Measurements from ENCODE around the gene SSH2. TPM values are rescaled to one million over a fixed set of nuclear protein-coding genes. Genes with fewer than 3 reads are reported as not detected.
"Not testable (repeated sequence)": the region's sequence is repeated elsewhere in the genome, so short reads cannot be mapped to it uniquely, and the experiment has no call there.

SSH2 gene
- total RNA-seq, 2 experiments from 2014 or later, result 41.0 to 62.9 TPM

DNA sequence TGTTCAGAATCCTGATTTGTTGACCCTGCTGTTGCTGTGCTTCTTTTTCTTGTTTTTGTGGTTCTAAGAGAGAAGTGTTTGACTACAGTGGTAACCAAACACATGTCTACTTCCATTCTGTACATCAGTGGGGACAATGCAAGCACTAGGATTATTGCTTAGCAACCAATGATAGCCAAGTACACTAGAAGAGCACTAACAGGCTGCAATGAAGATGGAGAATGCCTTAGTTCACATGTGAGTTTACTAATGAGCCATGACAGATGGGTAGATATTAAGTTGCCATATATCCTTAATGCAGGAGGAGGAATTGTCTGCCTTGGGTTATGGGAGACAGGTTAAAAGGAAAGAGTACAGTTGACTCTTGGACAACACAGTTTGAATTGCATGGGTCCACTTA, 19.7 kb upstream of the SSH2 start:
- Mint-ChIP-seq H3K27me3 (no peaks in the 10 kb centered on the region), H3K4me1 (peaks cover 2% of the 10 kb centered on the region), H3K9me3 (ENCODE audit: low read depth) (peaks cover 6% of the 10 kb centered on the region), H3K36me3 (peaks cover 14% of the 10 kb centered on the region), H3K27ac (no peak overlapping the region), H3K4me3 (no peak overlapping the region)
- ATAC-seq (no peak), DNase-seq (no peak)
- CTCF ChIA-PET, result interaction anchor here (1.7 kb wide), 1 partner anchor 18 kb away, joined by 4 read pairs; no protein-coding TSS in a partner anchor

DNA sequence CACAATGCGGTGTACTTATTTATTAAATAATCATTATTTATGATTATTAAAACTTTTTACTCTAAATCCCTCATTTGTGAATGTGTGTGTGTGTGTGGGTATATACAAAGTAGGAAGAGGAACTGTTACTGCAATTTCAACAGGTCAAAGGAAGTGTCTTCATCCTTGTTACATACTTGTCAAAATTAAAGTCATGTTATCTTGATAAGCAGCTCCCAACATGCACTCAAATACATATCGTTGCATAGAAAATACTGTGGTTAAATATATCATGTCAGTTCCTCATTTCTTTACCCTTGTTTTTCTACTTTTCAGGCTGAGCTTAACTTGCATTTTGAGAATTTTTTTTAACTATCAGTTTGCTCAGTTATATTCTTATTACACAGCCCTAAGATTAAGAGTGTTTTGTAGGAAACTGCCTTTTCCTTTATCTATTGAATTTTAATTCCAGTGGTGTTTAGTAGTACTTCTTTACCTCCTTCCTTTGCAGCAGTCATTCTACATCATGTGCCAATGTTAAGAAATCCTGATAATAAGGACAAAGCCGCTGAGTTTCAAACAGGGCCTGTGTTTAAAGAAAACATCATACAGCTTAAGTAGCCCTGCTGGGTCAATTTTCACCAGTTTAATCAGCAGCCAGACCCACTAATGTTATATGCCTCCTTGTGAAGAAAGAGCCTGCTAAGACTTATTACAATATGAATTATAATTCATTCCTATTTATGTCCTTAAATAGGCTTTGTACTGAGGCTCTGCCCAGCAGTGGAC, 18.6 kb upstream of the SSH2 start:
- Mint-ChIP-seq H3K36me3 (peaks cover 11% of the 10 kb centered on the region), H3K4me3 (no peak overlapping the region), H3K4me1 (peaks cover 2% of the 10 kb centered on the region), H3K27ac (no peak overlapping the region), H3K27me3 (no peaks in the 10 kb centered on the region), H3K9me3 (ENCODE audit: low read depth) (peaks cover 2% of the 10 kb centered on the region)
- no peak for ATAC-seq
- CTCF ChIA-PET, result interaction anchor here (0.6 to 1.7 kb wide), 2 partner anchors 17 to 18 kb away, joined by 3 to 4 read pairs; no protein-coding TSS in a partner anchor
- DNase-seq, result no peak

DNA sequence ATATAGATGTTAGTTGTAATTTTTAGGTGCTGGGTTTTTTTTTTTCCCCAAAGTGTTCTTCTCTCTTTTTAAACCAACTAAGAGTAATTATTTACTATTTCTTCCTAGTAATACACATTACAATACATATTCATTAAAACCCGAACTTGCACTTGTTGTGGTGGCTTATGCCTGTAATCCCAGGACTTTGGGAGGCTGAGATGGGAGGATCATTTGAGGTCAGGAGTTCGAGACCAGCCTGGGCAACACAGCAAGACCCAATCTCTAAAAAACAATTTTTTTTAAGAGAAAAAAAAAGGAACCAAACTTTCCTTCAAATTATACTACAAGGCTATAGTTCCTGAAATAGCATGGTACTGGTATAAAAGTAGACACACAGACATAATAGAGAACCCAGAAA, 15.3 kb upstream of the SSH2 start:
- CTCF ChIA-PET, result interaction anchor here (1.1 to 1.3 kb wide), 2 partner anchors 14 to 138 kb away, joined by 3 to 5 read pairs; no protein-coding TSS in a partner anchor
- H3K27me3 Mint-ChIP-seq, result no peaks in the 10 kb centered on the region

DNA sequence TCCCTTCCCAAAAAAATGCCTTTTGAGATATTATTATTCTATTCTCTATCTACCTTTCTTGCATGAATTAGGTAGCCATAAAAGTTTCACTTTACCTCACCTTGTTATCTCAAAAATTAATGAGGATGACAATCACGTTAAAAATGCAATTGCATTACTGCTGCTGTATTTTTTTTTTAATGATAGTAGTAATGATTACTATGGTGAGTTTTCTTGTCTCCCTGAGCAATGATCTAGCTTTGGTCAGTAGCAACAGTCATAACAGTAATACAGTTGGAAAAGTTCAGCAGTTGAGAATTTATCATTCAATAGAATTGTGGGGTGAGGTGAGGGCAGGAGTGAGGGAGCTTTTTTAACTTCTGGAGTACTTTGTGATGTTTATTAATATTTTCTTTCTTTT, 11.3 kb upstream of the SSH2 start, which contains the start of gene EFCAB5:
Gene EFCAB5, plus strand, starts transcription at position 301 of the 400 bp plus-strand sequence. CDS start 163 bp downstream, outside the sequence.
- no peak within 1 kb of the TSS for H3K27ac Mint-ChIP-seq
- CTCF ChIA-PET, result interaction anchor here (0.6 to 3.6 kb wide), 3 partner anchors 10 to 101 kb away, joined by 3 to 25 read pairs (median 5); partner anchors contain the start of gene SSH2

More for the DNA sequence above, 15.3 kb upstream of the SSH2 start:
- DNase-seq, result no peak
- H3K4me1 Mint-ChIP-seq, result peaks cover 2% of the 10 kb centered on the region
- ATAC-seq, result no peak
- H3K4me3 Mint-ChIP-seq, result no peak overlapping the region
- H3K36me3 Mint-ChIP-seq, result peaks cover 8% of the 10 kb centered on the region
- H3K9me3 Mint-ChIP-seq (ENCODE audit: low read depth), result no peaks in the 10 kb centered on the region
- H3K27ac Mint-ChIP-seq, result no peak overlapping the region

DNA sequence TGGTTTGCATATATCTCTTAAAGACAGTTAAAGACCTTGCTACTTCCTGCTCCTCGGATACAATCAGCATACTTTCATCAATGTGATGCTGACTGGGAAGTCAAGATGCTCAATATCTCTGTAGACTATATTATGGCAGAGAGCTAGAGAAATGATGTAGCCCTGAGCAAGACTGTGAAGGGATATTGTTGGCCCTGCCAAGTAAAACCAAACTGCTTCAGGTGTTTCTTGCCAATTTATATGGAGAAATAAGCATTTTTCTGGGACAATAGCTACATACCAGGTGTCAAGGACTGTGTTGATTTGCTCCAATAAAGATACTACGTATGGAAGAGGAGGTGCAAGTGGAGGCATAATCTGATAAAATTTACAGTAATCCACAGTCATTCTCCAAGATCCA, 6.7 kb upstream of the SSH2 start:
- H3K27ac Mint-ChIP-seq, result no peak overlapping the region
- no peaks in the 10 kb centered on the region for H3K27me3 Mint-ChIP-seq
- no peak overlapping the region for H3K4me3 Mint-ChIP-seq
- no peak for ATAC-seq
- CTCF ChIA-PET, result interaction anchor here (0.8 to 9.1 kb wide), 2 partner anchors 124 to 157 kb away, joined by 4 to 195 read pairs; no protein-coding TSS in a partner anchor
- no peaks in the 10 kb centered on the region for H3K9me3 Mint-ChIP-seq (ENCODE audit: low read depth)
- no peaks in the 10 kb centered on the region for H3K36me3 Mint-ChIP-seq
- no peak for DNase-seq
- peaks cover 9% of the 10 kb centered on the region for H3K4me1 Mint-ChIP-seq

More for the DNA sequence above, 11.3 kb upstream of the SSH2 start, which contains the start of gene EFCAB5:
- no peaks in the 10 kb centered on the region for H3K27me3 Mint-ChIP-seq
- H3K4me1 Mint-ChIP-seq, result peaks cover 9% of the 10 kb centered on the region
- H3K36me3 Mint-ChIP-seq, result peaks cover 6% of the 10 kb centered on the region
- no peaks in the 10 kb centered on the region for H3K9me3 Mint-ChIP-seq (ENCODE audit: low read depth)
- ATAC-seq (no peak), DNase-seq (no peak)
- no peak within 1 kb of the TSS for H3K4me3 Mint-ChIP-seq

DNA sequence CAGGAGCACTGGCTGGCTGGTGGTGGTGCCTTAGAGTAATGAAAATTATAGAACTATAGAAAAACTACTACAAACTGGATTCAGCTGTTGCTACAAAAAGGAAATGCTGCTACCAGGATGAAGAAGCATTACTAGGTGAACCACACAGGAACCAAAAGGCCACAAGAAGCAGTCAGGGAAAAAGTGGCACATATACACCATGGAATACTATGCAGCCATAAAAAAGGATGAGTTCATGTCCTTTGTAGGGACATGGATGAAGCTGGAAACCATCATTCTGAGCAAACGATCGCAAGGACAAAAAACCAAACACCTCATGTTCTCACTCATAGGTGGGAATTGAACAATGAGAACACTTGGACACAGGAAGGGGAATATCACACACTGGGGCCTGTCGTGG, 5.9 kb upstream of the SSH2 start:
- not testable (repeated sequence) for H3K36me3 Mint-ChIP-seq; H3K4me1 Mint-ChIP-seq; DNase-seq; H3K9me3 Mint-ChIP-seq (ENCODE audit: low read depth); ATAC-seq; H3K4me3 Mint-ChIP-seq; H3K27me3 Mint-ChIP-seq; H3K27ac Mint-ChIP-seq
- CTCF ChIA-PET, result interaction anchor here (0.7 to 9.1 kb wide), 2 partner anchors 13 to 124 kb away, joined by 3 to 195 read pairs; no protein-coding TSS in a partner anchor

DNA sequence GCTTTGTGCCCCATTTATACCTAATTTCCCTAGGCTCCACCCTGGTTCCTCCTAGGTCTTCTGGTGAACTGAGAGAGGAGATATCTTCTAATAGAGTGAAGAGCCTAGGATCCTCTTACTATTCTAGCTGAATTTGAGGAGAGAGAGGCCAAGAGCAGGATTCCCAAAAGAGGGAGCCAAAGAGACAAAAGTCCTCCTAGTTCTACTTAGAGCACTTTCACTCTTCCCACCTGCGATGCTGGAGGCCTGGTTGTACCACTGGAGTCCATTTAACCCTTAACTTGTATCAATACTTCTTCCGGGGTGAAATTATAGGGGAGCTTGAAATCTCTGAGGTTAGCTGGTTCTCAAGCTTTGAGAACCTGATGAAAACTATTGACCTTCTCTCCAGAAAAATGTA, 3.4 kb upstream of the SSH2 start:
- H3K4me1 Mint-ChIP-seq, result peaks cover 10% of the 10 kb centered on the region
- no peak for DNase-seq

DNA sequence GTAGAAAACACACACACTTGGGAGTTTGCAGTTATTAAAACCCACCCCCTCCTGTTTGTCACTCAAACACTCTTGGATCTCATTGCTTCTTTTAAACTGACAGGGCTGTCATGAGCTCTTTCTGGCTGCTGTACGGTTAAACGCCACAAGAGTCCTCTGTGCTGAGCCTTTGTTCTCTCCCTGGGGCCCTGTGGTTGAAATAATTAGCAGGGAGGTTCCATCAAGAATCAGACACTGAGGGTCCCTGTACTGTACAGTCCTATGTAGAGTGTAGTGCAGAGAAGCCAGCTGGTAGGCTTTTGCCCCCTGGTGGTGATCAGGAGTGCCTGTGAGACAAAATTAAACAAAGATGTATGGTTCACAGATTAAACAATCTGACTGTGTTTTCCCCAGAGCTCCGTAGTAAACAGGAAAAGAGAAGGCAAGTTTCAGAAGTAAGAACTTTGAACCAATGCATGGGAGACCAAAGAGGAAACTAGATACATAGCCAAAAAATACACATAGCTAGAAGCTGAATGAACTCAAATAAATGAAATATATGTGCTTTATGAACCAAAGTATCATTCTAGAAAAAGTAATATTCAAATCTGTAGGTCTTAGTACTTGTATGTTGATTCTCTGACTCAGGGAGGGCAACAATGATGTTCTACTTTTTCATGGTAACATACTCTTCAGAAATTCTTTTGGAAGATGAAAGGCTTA, 1.4 kb upstream of the SSH2 start:
- ATAC-seq, result peak; percentile 69
- DNase-seq, result peak; percentile 82
- H3K4me3 Mint-ChIP-seq, result no peak overlapping the region
- no peak overlapping the region for H3K27ac Mint-ChIP-seq
- no peaks in the 10 kb centered on the region for H3K27me3 Mint-ChIP-seq
- no peaks in the 10 kb centered on the region for H3K9me3 Mint-ChIP-seq (ENCODE audit: low read depth)
- peaks cover 10% of the 10 kb centered on the region for H3K36me3 Mint-ChIP-seq
- H3K4me1 Mint-ChIP-seq, result peaks cover 21% of the 10 kb centered on the region
- CTCF ChIA-PET, result interaction anchor here (0.6 to 9.1 kb wide), 66 partner anchors 8 to 601 kb away, joined by 3 to 195 read pairs (median 4); partner anchors contain the start of genes CORO6, EFCAB5 and TP53I13

More for the DNA sequence above, 3.4 kb upstream of the SSH2 start:
- no peaks in the 10 kb centered on the region for H3K9me3 Mint-ChIP-seq (ENCODE audit: low read depth)
- peaks cover 7% of the 10 kb centered on the region for H3K36me3 Mint-ChIP-seq
- ATAC-seq, result no peak
- no peak overlapping the region for H3K4me3 Mint-ChIP-seq
- H3K27me3 Mint-ChIP-seq, result no peaks in the 10 kb centered on the region
- CTCF ChIA-PET, result interaction anchor here (1.3 to 9.1 kb wide), 4 partner anchors 9 to 563 kb away, joined by 3 to 195 read pairs (median 4); no protein-coding TSS in a partner anchor
- no peak overlapping the region for H3K27ac Mint-ChIP-seq

DNA sequence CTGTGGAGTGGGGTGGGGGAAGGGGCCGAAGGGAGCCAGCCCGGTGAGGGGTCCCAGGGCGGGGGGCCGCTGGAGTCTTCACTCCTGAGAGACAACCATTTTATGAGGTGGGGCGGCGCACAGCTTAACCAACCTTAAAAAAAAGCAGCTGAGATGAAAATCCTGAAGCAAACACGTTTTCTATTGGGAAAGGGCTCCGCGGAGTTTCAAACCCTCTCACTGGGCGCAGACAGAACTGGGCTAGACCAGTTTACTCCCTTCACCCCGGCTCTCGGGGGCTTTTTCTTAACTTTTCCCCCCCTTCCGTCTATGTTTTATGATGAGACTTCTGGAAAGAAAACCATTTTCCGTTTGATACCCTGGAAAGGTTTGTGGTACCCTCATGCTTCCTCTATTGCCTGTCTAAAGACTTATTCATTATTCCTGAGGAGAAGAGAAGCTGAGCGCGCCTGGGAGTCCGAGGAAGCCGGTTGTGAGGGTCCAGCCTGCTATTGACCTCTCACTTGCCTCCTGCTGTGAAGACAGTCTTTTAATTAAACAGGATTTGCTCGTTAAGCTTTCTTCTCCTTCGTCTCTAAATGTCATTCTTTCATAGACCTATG, 482 bp upstream of the SSH2 start:
- H3K27me3 Mint-ChIP-seq, result no peaks in the 10 kb centered on the region
- ATAC-seq (peak; percentile 29), DNase-seq (no peak)
- H3K9me3 Mint-ChIP-seq (ENCODE audit: low read depth), result no peaks in the 10 kb centered on the region
- peaks cover 10% of the 10 kb centered on the region for H3K36me3 Mint-ChIP-seq
- peaks cover 22% of the 10 kb centered on the region for H3K4me1 Mint-ChIP-seq
- no peak overlapping the region for H3K27ac Mint-ChIP-seq
- no peak overlapping the region for H3K4me3 Mint-ChIP-seq
- CTCF ChIA-PET, result interaction anchor here (0.6 to 9.1 kb wide), 55 partner anchors 8 to 569 kb away, joined by 3 to 195 read pairs (median 4); partner anchors contain the start of genes EFCAB5, TAOK1 and TP53I13

DNA sequence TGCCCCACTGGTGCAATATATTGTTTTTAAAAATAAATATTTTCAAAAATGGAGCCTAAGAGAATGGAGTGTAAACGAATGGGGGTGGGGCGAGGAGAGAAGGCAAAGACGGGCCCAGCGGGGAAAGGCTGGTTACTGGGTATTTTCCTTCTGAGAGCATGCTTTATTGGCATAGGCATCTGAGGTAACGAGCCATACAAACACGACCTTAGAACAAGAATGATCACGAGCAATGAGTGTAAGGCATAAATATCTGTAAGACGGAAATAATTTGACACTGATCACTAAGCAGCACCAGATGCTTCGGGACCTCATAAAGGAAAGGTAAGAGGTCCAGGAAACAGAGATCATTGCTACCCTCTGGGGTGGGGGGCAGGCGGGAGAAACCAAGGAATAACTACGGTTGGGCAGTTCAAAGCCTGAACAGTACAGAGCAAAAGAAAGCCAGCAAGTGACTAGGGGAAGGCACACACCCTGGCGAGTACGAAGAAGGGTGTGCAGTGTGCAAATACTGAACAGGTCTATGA, 959 bp downstream of the SSH2 start:
- Mint-ChIP-seq H3K36me3 (peaks cover 11% of the 10 kb centered on the region), H3K27me3 (no peaks in the 10 kb centered on the region), H3K27ac (no peak overlapping the region), H3K9me3 (ENCODE audit: low read depth) (no peaks in the 10 kb centered on the region), H3K4me3 (no peak overlapping the region), H3K4me1 (peaks cover 24% of the 10 kb centered on the region)
- DNase-seq (peak; percentile 44), ATAC-seq (no peak)
- CTCF ChIA-PET, result interaction anchor here (1.1 to 9.1 kb wide), 6 partner anchors 12 to 311 kb away, joined by 3 to 195 read pairs (median 8); no protein-coding TSS in a partner anchor

DNA sequence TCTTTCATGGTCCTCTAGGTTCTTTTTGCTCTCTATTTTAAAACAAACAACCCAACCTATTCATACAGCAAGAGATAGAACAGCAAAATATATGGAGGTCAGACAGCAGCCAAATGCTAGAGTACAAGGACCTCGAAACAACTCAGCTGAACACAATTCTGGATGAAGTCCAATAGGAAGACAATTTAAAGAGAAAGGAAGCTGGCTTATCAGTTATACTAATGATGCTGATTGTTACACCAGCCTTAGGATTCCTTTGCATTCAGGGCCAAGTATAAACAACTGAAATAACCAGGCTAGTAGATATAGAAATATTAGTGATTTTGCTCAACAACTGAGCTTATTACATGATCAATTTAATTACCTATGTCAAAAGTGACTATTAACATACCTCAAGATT, 2.5 kb downstream of the SSH2 start:
- H3K36me3 Mint-ChIP-seq, result peaks cover 11% of the 10 kb centered on the region
- H3K4me1 Mint-ChIP-seq, result peaks cover 24% of the 10 kb centered on the region
- DNase-seq (no peak), ATAC-seq (no peak)
- no peaks in the 10 kb centered on the region for H3K27me3 Mint-ChIP-seq
- CTCF ChIA-PET, result interaction anchor here (0.6 to 1.5 kb wide), 3 partner anchors 119 to 165 kb away, joined by 3 to 8 read pairs (median 3); no protein-coding TSS in a partner anchor
- no peak overlapping the region for H3K27ac Mint-ChIP-seq
- no peak overlapping the region for H3K4me3 Mint-ChIP-seq
- no peaks in the 10 kb centered on the region for H3K9me3 Mint-ChIP-seq (ENCODE audit: low read depth)

DNA sequence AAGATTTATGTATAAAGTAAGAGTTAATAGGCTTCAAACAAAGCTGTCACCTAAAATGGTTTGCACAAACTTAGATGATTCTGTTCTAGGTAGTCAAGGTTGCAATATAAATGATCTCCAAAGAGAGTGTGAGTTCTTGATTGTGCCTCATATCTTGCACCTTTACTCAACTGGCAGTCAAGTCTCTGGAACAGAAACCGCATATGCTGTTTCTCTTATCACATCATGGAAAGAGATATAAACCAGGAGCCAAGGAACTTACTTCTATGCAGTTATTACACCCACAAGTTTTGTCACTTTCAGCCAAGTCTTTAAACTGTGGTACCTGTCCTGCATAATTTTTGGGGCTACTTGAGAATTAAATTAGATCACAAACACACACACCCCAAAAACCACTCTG, 5.2 kb downstream of the SSH2 start:
- Mint-ChIP-seq H3K9me3 (ENCODE audit: low read depth) (no peaks in the 10 kb centered on the region), H3K36me3 (peaks cover 14% of the 10 kb centered on the region), H3K4me3 (no peak overlapping the region), H3K27me3 (no peaks in the 10 kb centered on the region), H3K27ac (no peak overlapping the region), H3K4me1 (peaks cover 22% of the 10 kb centered on the region)
- CTCF ChIA-PET, result interaction anchor here (2.0 kb wide), 1 partner anchor 10 kb away, joined by 6 read pairs; no protein-coding TSS in a partner anchor
- DNase-seq (no peak), ATAC-seq (no peak)

All from activated CD8-positive, alpha-beta memory T cell treated with anti-CD3 and anti-CD28 coated beads, Interleukin-2, amount 10 ng/mL, durations not matched to agents 7 days and 5 days (primary cell).